ENCODE measurements around the gene PLA2R1. TPM values are rescaled to one million over a fixed set of nuclear protein-coding genes. Genes with fewer than 3 reads are reported as not detected.

PLA2R1 gene
- total RNA-seq, 3 donors from 2014 or later (not counting 1 experiment from before 2014, with no cell fraction given), result not detected

DNA sequence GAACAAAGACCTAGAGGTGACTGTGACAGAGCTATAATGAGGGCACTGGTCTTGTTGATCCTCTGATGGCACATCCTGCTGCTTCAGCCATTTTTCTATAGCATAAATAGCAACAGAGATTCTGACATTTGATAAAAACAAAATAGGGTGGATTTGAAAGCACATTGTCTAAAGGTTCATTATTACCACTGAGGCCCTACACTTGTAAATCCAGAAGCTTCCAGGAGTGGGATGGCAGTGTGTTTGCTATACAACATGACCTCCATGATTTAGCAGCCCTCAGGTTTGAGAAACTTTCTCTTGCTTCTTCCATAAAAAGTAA is 171.2 kb downstream of the PLA2R1 start:
- Mint-ChIP-seq H3K4me1 (peaks cover 3 to 14% of the 10 kb centered on the region in 2 donors), H3K4me3 (no peak overlapping the region), H3K9me3 (no peaks in the 10 kb centered on the region), H3K27ac (no peak overlapping the region), H3K27me3 (ENCODE audit: low read depth in 2 of 2) (no peaks in the 10 kb centered on the region), H3K36me3 (peaks cover 10% of the 10 kb centered on the region)
- intact Hi-C loops (cut with micrococcal nuclease), result no loop called here
- Histone ChIP-seq H3K27ac (ENCODE audit: low read length) (no peak overlapping the region), H3K4me1 (ENCODE audit: control insufficient read depth, insufficient read depth, low read length) (no peaks in the 10 kb centered on the region), H3K9me3 (ENCODE audit: control insufficient read depth, insufficient read depth, low read length) (no peaks in the 10 kb centered on the region), H3K36me3 (ENCODE audit: control insufficient read depth, insufficient read depth, low read length) (peaks cover 42% of the 10 kb centered on the region), H3K27me3 (ENCODE audit: control insufficient read depth, insufficient read depth, low read length) (no peaks in the 10 kb centered on the region), H3K4me3 (ENCODE audit: low read length) (no peak overlapping the region)
- DNase-seq (no peak), ATAC-seq (no peak)
- TF ChIP-seq, protein P1, sequence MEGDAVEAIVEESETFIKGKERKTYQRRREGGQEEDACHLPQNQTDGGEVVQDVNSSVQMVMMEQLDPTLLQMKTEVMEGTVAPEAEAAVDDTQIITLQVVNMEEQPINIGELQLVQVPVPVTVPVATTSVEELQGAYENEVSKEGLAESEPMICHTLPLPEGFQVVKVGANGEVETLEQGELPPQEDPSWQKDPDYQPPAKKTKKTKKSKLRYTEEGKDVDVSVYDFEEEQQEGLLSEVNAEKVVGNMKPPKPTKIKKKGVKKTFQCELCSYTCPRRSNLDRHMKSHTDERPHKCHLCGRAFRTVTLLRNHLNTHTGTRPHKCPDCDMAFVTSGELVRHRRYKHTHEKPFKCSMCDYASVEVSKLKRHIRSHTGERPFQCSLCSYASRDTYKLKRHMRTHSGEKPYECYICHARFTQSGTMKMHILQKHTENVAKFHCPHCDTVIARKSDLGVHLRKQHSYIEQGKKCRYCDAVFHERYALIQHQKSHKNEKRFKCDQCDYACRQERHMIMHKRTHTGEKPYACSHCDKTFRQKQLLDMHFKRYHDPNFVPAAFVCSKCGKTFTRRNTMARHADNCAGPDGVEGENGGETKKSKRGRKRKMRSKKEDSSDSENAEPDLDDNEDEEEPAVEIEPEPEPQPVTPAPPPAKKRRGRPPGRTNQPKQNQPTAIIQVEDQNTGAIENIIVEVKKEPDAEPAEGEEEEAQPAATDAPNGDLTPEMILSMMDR (IDR thresholded peaks at IDR 0.05), result no peak

DNA sequence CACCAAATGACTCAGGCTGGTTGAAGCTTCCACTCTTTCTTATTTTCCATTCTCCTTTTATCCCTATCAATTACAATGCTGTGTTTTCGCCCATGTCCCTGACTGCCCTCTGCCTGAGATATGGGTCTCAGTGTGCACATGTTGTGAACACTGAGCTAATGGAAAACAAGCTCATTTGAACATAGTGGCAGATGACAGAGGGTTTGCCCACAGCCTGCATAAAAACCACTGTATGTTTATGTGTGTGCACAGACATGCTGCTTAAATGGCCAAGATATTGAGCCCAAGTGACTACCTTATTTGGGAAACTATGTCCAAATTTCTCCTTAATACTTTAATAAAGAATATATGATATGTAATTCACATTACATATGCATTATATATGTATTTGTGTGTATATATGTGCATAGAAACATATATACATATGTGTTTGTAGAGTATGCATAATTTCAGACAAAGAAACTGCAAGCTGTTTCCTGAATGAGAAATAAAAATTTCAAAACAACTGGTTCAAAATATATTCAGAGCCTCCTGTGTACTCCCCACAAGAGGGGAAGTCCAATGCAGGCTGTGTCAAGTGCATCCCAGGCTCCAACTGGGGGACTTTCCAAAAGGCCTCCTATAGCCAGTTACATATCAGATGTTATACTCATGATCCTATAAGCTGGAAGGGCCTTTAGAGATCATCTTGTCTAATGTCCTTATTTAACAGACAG is 171.7 kb downstream of the PLA2R1 start:
- Mint-ChIP-seq H3K27me3 (ENCODE audit: low read depth in 2 of 2) (no peaks in the 10 kb centered on the region), H3K4me1 (peaks cover 0 to 11% of the 10 kb centered on the region in 2 donors), H3K27ac (no peak overlapping the region), H3K9me3 (no peaks in the 10 kb centered on the region), H3K4me3 (no peak overlapping the region), H3K36me3 (peaks cover 7% of the 10 kb centered on the region)
- no peak overlapping the region for H3K27ac ChIP-seq (ENCODE audit: low read length)
- DNase-seq (peak in 1 of 2 donors; percentile 29), ATAC-seq (peak; percentile 46 to 66 (median 50))
- no peaks in the 10 kb centered on the region for H3K4me1 ChIP-seq (ENCODE audit: control insufficient read depth, insufficient read depth, low read length)
- TF ChIP-seq, protein P1 (IDR thresholded peaks at IDR 0.05), result no peak
- no peaks in the 10 kb centered on the region for H3K9me3 ChIP-seq (ENCODE audit: control insufficient read depth, insufficient read depth, low read length)
- 100% methylated on average over 1 of the region's 1 CpG for WGBS (ENCODE audit: insufficient coverage)
- intact Hi-C loops (cut with micrococcal nuclease), result no loop called here
- peaks cover 47% of the 10 kb centered on the region for H3K36me3 ChIP-seq (ENCODE audit: control insufficient read depth, insufficient read depth, low read length)
- no peaks in the 10 kb centered on the region for H3K27me3 ChIP-seq (ENCODE audit: control insufficient read depth, insufficient read depth, low read length)
- H3K4me3 ChIP-seq (ENCODE audit: low read length), result no peak overlapping the region

DNA sequence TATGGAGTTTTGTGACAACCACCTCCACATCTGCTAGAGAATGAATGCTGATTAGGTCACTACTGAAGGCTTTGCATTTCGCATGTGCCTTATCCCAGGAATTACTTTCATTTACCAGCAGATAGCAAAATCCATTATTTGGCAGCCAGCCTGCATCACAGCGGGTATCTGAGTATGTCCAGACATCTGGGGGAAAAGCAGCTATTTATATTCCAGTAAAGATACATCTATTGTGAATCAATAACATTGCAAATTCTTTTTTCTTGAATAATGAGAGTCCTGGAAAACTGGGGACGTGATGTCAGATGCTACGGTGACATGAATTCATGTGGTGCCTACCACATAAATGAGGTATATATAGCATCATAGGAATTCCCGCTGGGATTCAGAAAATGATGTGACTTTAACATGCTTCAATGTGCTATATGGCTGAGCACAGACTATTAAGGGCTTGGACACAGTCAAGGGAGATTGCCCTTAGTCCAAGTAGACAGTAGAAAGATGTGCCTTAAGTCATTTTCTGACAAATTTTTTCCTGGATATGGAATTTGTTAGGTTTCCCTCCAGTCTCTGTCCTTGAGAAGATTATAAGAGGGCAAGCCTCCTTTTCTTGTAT is 180.2 kb downstream of the PLA2R1 start:
- Mint-ChIP-seq H3K4me1 (no peaks in the 10 kb centered on the region), H3K27me3 (ENCODE audit: low read depth in 2 of 2) (no peaks in the 10 kb centered on the region), H3K36me3 (peaks cover 30% of the 10 kb centered on the region), H3K27ac (no peak overlapping the region), H3K9me3 (no peaks in the 10 kb centered on the region), H3K4me3 (no peak overlapping the region)
- Histone ChIP-seq H3K27ac (ENCODE audit: low read length) (no peak overlapping the region), H3K9me3 (ENCODE audit: control insufficient read depth, insufficient read depth, low read length) (no peaks in the 10 kb centered on the region), H3K27me3 (ENCODE audit: control insufficient read depth, insufficient read depth, low read length) (no peaks in the 10 kb centered on the region), H3K36me3 (ENCODE audit: control insufficient read depth, insufficient read depth, low read length) (peaks cover 80% of the 10 kb centered on the region), H3K4me1 (ENCODE audit: control insufficient read depth, insufficient read depth, low read length) (no peaks in the 10 kb centered on the region), H3K4me3 (ENCODE audit: low read length) (no peak overlapping the region)
- DNase-seq (no peak), ATAC-seq (no peak)
- WGBS (ENCODE audit: insufficient coverage), result 100% methylated on average over 4 of the region's 5 CpGs
- TF ChIP-seq, protein P1 (IDR thresholded peaks at IDR 0.05), result no peak
- intact Hi-C loops (cut with micrococcal nuclease), result no loop called here

Other genes with a start within 250 kb of the PLA2R1 start
- gene LY75, start 157.9 kb downstream of the PLA2R1 start, total RNA-seq, result 10 to 100 TPM; 32.7 to 41.1 (median 40.9) TPM
- not detected for gene ITGB6, start 137.7 kb upstream of the PLA2R1 start, total RNA-seq